HCT116 (cell line): ENCODE measurements around the gene CDH23. TPM values are rescaled to one million over a fixed set of nuclear protein-coding genes. Genes with fewer than 3 reads are reported as not detected.

Experiments
- ATAC-seq: fragments of 200-7000 bp; cut with Tn5 transposase; 2 replicates; pipeline ENCODE4 v1.9.1; 2020; ENCODE audit warnings: mild to moderate bottlenecking, moderate library complexity
- BruUV-seq: library from RNA; stranded (reverse); fragments of 400-500 nt; replicated peaks from 2 replicates; lab custom pipeline; 2021; lab: Mats Ljungman, UMichigan
- CTCF ChIA-PET: fragments of 300-600 bp; sonication (Branson Sonifier 250); formaldehyde crosslinking; loops from one replicate; lab custom pipeline; 2021; ENCODE audit warnings: antibody characterized with exemption; lab: Charles Lee
- POLR2A ChIA-PET: fragments of 300-600, 350-600 bp; sonication (Branson Sonifier 250); formaldehyde crosslinking; loops from one replicate; lab custom pipeline; 2021; ENCODE audit warnings: antibody characterized with exemption; lab: Charles Lee
- RAD21 ChIA-PET, 2 experiments: fragments of 300-600 bp; sonication (Branson Sonifier 250); formaldehyde crosslinking; loops; one replicate each; lab custom pipeline; 2023; ENCODE audit warnings: low total read pairs in 2 of 2; ENCODE audit not compliant: uncharacterized antibody in 2 of 2, unreplicated experiment in 2 of 2, low non-redundant PET in 1 of 2; lab: Charles Lee
- DNase-seq: peaks from one replicate; pipeline ENCODE4 v3.0.0-alpha.2; 2010; ENCODE audit warnings: low read depth, low spot score
- H2AFZ ChIP-seq: fragments of 200-600 bp; shearing (Covaris generic), sonication (generic); 2 replicates; pipeline ENCODE4 v1.6.1; 2017; ENCODE audit warnings: low read depth, mixed run types, mixed read lengths, antibody characterized with exemption, low read length; ENCODE audit not compliant: poor library complexity, severe bottlenecking
- H3K27ac ChIP-seq: 2 replicates; pipeline ENCODE4 v1.5.1; 2012; ENCODE audit warnings: low read depth, low read length
- H3K27me3 ChIP-seq: fragments of 200-600 bp; sonication (generic); 2 replicates; pipeline ENCODE4 v1.6.1; 2016; ENCODE audit warnings: mixed run types, low read length, mixed read lengths; ENCODE audit not compliant: insufficient read depth
- H3K36me3 ChIP-seq, 2 experiments: fragments of 200-500 bp in 1 of 2; fragments of 200-600 bp in 1 of 2; sonication (Bioruptor generic) in 1 of 2; sonication (generic) in 1 of 2; 2 replicates each; pipeline versions ENCODE4 v1.5.1 to v1.6.1; 2014 to 2016; ENCODE audit warnings: low read length in 2 of 2, inconsistent platforms in 1 of 2, mixed read lengths in 1 of 2, mixed run types in 1 of 2; ENCODE audit not compliant: insufficient read depth in 2 of 2, control insufficient read depth in 1 of 2
- H3K4me1 ChIP-seq, 2 experiments: fragments of 200-600 bp in 1 of 2; sonication (generic) in 1 of 2; 2 replicates each; pipeline versions ENCODE4 v1.5.1 to v1.6.1; 2012 to 2017; ENCODE audit warnings: low read length in 2 of 2, inconsistent platforms in 1 of 2, mild to moderate bottlenecking in 1 of 2, mixed read lengths in 1 of 2, mixed run types in 1 of 2, moderate library complexity in 1 of 2; ENCODE audit not compliant: insufficient read depth in 2 of 2, control insufficient read depth in 1 of 2
- H3K4me2 ChIP-seq: fragments of 200-600 bp; sonication (generic); 2 replicates; pipeline ENCODE4 v1.6.1; 2017; ENCODE audit warnings: mixed run types, low read length, mixed read lengths
- H3K4me3 ChIP-seq, 2 experiments: fragments of 200-600 bp in 1 of 2; sonication (generic) in 1 of 2; replicated peaks in 1 of 2; 2 replicates each; pipeline ENCODE4 v1.5.1; 2011 to 2016; ENCODE audit warnings: low read length in 2 of 2, control low read depth in 1 of 2, low read depth in 1 of 2, mild to moderate bottlenecking in 1 of 2, mixed read lengths in 1 of 2, mixed run types in 1 of 2
- H3K79me2 ChIP-seq: fragments of 200-600 bp; sonication (generic); 2 replicates; pipeline ENCODE4 v1.6.1; 2017; ENCODE audit warnings: mild to moderate bottlenecking, mixed run types, low read length, moderate library complexity, mixed read lengths; ENCODE audit not compliant: insufficient read depth
- H3K9ac ChIP-seq: fragments of 200-600 bp; sonication (generic); 2 replicates; pipeline ENCODE4 v1.6.1; 2016; ENCODE audit warnings: low read length, mixed read lengths
- H3K9me2 ChIP-seq: fragments of 200-600 bp; sonication (generic), shearing (Covaris generic); 2 replicates; pipeline ENCODE4 v1.6.1; 2017; ENCODE audit warnings: mixed run types, mild to moderate bottlenecking, moderate library complexity; ENCODE audit not compliant: insufficient read depth
- H3K9me3 ChIP-seq, 2 experiments: fragments of 200-500 bp in 1 of 2; fragments of 200-600 bp in 1 of 2; sonication (Bioruptor generic) in 1 of 2; sonication (generic) in 1 of 2; 2 replicates each; pipeline ENCODE4 v1.6.1; 2014 to 2017; ENCODE audit warnings: low read length in 2 of 2, mixed read lengths in 2 of 2, inconsistent platforms in 1 of 2, low read depth in 1 of 2, mild to moderate bottlenecking in 1 of 2, mixed run types in 1 of 2, moderate library complexity in 1 of 2; ENCODE audit not compliant: control insufficient read depth in 1 of 2, insufficient read depth in 1 of 2
- H4K20me1 ChIP-seq: fragments of 200-600 bp; sonication (generic), shearing (Covaris generic); 2 replicates; pipeline ENCODE4 v1.6.1; 2017; ENCODE audit warnings: mixed run types, mild to moderate bottlenecking, moderate library complexity; ENCODE audit not compliant: insufficient read depth
- CTCF ChIP-seq, 3 experiments: fragments of 200-600 bp in 1 of 3; sonication (generic) in 1 of 3; IDR thresholded peaks in 2 of 3; conservative IDR thresholded peaks in 1 of 3; 2 replicates each; pipeline ENCODE4 v1.5.1; 2012 to 2017; ENCODE audit warnings: low read depth in 2 of 3, low read length in 2 of 3, antibody characterized with exemption in 1 of 3, borderline replicate concordance in 1 of 3, control low read depth in 1 of 3, mild to moderate bottlenecking in 1 of 3, mixed read lengths in 1 of 3, mixed run types in 1 of 3, moderate library complexity in 1 of 3; ENCODE audit not compliant: insufficient read depth in 1 of 3
- EZH2phosphoT487 ChIP-seq: fragments of 200-600 bp; IDR thresholded peaks from 2 replicates; pipeline ENCODE4 v1.6.1; 2018; ENCODE audit warnings: antibody characterized with exemption, borderline replicate concordance
- RAD21 ChIP-seq: IDR thresholded peaks from 2 replicates; pipeline ENCODE4 v1.6.1; 2012; ENCODE audit warnings: low read depth, mild to moderate bottlenecking
- SP1 ChIP-seq: IDR thresholded peaks from 2 replicates; pipeline ENCODE4 v1.6.1; 2012; ENCODE audit warnings: low read depth
- intact Hi-C: fragments of 100-400 bp; cut with micrococcal nuclease; formaldehyde crosslinking; loops from 2 replicates; pipeline ENCODE4 v1.10.0; 2022
- total RNA-seq: library from RNA; stranded (reverse); gene quantifications from one replicate; pipeline ENCODE4 v1.2.1, GENCODE V29; 2021; ENCODE audit not compliant: unreplicated experiment

CDH23 gene
- total RNA-seq, 1 experiment from 2014 or later: not detected

DNA sequence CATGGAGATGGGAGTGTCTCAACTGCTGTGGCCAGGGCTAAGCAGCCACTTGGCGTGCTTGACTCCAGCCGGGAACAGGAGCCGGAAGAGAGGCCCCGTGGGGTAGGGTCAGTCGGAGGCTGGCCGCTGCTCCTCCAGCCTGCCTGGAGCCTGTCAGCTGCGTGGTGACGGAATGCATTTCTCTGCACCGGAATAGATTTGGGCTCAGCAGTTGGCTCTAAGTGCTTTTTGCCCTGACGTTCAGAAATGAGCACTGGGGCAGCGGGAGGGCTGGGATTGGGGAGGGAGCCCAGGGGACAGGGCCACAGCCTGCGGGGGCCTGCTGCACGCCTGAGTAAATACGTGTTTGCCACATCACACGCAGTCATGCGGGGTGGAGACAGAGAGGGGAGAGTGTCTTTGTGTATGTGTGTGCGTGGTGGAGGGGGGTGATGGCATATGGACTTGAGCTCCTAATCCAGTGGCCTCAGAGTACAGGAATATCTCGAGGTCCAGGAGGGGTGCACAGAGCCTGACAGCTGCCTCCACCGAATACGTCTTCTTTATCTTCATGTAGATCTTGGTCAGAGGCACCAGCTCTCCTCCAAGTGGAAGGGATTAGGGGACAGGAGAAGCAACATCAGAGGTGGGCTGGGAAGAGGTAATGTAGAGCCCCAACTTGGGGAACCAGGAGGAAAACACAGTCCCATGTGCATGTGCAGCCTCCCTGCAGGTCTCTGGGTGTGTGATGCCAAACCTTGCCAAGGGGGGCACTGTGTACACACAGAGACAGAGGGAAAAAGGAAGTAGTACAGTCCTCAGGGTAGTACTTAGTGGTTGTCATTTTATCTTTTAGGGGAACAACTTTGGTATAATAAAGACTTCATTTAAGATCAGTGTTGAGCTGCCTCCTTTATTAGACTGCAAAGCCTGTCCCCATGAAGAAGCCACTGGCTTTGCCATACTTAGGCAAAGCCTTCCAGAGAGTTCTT is 151.4 kb downstream of the CDH23 start:
- Histone ChIP-seq H4K20me1 (no peaks in the 10 kb centered on the region), H3K36me3 (no peaks in the 10 kb centered on the region), H3K9me2 (no peaks in the 10 kb centered on the region), H3K4me1 (no peaks in the 10 kb centered on the region), H3K9me3 (no peaks in the 10 kb centered on the region), H3K79me2 (no peaks in the 10 kb centered on the region), H3K4me2 (no peak overlapping the region), H3K27ac (no peak overlapping the region), H3K4me3 (no peak overlapping the region), H2AFZ (no peak overlapping the region), H3K9ac (no peak overlapping the region), H3K27me3 (no peaks in the 10 kb centered on the region)
- peak; percentile 87 for ATAC-seq
- POLR2A ChIA-PET: no interaction called here
- no peak for DNase-seq
- CTCF ChIA-PET: interaction anchor here (0.7 kb wide), 1 partner anchor 22 kb away, joined by 3 read pairs; no protein-coding TSS in a partner anchor
- BruUV-seq: no TSS peak
- intact Hi-C loops: no loop called here
- RAD21 ChIA-PET: no interaction called here
- TF ChIP-seq SP1 (no peak), CTCF (IDR thresholded peaks at IDR 0.05 in 2 of 3, conservative IDR thresholded peaks at IDR 0.05 in 1 of 3; ENCODE audit: borderline replicate concordance in 1 of 3, insufficient read depth in 1 of 3, low read depth in 2 of 3, low read length in 2 of 3) (peak in 2 of 3 experiments; percentile 49 to 51; a peak in 4 of 6 replicates), EZH2phosphoT487 (no peak), RAD21 (no peak)
